ENCODE results near the gene ZNF316.
A peak's percentile ranks its signal among the peaks of the same experiment; 100 is the strongest.
"Not testable (repeated sequence)": the region's sequence is repeated elsewhere in the genome, so short reads cannot be mapped to it uniquely, and the experiment has no call there.

ZNF316 gene

DNA sequence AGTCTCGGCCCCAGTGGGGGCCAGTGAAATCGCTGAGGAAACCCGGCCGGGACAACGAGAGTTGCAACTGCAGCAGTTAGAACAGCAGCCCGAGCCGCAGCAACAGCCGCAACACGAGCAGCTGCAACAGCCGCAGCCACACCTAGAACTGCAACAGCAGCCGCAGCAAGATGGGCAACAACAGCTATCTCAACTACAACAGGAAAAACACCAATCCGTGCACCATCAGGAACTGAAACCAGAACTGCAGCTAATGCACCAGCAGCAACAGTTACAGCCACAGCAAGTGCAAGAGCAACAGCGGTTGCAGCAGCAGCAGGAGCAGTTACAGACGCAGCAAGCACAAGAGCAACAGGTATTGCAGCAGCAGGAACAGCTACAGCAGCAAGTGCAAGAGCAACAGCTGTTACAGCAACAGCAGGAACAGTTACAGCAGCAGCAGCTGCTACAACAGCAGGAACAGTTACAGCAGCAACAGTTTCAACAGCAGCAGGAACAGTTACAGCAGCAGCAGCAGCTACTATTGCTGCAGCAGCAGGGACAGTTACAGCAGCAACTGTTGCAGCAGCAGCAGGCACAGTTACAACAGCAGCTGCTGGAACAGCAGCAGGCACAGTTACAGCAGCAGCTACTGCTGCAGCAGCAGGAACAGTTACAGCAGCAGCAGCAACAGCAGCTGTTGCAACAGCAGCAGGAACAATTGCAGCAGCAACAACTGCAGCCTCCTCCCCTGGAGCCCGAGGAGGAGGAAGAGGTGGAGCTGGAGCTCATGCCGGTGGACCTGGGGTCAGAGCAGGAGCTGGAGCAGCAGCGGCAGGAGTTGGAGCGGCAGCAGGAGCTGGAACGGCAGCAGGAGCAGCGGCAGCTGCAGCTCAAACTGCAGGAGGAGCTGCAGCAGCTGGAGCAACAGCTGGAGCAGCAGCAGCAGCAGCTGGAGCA lies 15.7 kb upstream of the ZNF316 start:
- ATAC-seq: no peak

DNA sequence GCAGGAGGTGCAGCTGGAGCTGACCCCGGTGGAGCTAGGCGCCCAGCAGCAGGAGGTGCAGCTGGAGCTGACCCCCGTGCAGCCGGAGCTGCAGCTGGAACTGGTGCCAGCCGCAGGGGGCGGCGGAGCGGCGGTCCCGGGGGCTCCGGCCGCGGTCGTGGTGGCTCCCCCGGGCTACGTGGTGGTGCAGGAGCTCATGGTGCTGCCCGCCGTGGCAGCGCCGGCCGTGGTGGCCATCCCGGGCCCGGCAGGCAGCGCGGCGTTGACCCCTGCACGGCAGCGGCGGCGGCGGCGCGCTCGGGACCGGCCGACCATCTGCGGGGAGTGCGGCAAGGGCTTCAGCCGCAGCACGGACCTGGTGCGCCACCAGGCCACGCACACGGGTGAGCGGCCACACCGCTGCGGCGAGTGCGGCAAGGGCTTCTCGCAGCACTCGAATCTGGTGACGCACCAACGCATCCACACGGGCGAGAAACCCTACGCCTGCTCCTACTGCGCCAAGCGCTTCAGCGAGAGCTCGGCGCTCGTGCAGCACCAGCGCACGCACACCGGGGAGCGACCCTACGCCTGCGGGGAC lies 14.9 kb upstream of the ZNF316 start:
- no peak for ATAC-seq

DNA sequence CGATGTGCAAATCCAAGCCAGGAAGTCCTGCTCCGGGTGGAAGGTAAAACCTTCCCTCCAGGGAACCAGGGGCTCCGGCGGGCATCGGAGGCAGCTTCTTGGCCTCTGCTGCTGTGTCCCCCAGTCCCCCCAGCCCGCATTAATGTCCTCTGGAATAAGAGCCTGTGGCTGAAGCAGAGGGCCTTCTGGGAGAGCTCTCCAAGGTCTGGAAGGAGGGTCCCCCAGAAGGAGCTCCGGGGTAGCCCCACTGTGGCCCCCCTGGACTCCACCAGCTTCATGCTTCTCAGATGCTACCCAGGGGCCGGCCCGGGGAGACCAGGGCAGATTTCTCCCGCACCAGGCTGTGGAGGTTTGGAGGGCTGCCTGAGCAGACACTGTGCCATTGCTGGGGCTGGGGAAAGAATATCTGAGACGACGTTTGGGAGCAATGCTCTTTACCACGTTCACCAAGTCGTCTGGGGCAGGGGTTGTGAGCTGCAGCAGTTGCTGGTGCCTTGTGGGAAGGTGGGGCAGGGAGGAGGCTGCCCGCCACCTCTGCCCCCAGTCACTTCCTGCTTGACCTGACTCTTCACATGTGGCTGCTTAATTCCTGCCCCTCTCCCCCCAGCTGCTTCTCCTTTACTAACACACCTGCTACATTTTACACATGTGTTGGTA lies 13.4 kb upstream of the ZNF316 start:
- ATAC-seq: peak; percentile 71

DNA sequence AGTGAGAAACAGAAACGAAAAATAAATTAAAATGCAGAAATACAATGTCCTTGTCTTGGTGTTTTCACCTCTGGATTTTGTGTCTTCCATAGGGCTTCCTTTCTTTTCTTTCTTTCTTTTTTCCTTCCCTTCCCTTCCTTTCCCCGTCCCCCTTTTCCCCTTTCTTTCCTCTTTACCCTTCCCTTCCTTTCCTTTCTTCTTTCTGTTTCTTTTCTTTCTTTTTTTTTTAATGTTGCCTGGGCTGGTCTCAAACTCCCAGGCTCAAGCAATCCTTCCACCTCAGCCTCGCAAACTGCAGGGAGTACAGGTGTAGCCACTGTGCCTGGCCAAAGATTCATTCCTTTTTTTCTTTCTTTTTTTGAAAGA lies 12.9 kb upstream of the ZNF316 start:
- ATAC-seq: no peak

DNA sequence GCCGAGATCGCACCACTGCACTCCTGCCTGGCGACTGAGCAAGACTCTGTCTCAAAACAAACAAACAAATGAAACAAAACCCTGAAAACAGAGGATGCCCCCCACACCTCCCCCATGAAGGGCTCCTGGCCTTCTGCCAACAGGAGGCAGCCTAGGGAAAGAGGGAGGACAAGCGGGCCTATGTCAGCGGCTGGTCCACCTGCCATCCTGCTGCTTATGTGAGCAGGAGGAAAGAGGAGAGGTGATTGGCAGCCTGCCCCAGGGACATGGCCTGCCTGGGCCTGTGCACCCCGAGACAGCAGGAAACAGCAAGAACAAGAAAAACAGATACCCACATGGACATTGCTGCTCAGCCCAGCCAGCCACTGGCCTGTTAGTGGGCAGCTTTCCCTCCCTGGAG lies 9.1 kb upstream of the ZNF316 start:
- no peak for ATAC-seq

DNA sequence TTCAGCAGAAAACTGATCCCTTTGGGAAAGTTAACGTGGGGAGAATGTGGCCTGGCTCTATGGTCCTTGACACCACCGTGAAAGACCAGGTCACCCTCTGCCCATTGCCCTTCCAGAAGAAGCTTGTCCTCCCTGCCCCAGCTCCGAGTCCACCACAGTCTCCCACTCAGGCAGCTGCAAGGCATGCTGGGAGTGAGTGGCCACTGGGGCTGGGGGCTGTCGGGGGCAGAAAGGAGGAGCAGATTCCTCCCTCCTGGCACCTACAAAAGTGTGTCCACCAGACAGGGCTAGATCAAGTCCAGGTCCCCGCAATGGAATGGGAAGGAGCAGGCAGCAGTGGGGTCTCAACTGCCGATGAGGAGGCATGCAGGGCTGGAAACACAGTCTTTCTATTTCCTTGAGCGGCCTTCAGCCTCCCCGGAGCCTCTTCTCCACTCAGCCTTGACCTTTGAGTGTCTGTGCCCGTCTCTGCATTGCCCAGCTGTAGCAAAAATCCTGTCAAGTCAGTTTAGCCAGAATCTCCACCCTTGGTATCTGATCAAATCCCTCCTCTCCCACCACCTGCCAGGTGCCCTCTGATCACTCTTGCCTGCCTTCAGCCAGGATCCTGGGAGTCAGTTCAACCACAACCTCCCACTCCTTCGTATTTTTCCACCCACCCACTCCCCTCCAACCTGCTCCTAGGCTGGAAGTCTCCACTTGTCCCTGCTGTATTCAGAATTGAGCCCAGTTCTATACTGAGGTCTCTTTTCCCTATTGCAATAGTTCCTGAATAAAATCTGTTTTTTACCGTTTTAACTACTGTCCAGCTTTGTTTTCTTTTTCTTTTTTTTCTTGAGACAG lies 6.9 kb upstream of the ZNF316 start:
- no peak for ATAC-seq

DNA sequence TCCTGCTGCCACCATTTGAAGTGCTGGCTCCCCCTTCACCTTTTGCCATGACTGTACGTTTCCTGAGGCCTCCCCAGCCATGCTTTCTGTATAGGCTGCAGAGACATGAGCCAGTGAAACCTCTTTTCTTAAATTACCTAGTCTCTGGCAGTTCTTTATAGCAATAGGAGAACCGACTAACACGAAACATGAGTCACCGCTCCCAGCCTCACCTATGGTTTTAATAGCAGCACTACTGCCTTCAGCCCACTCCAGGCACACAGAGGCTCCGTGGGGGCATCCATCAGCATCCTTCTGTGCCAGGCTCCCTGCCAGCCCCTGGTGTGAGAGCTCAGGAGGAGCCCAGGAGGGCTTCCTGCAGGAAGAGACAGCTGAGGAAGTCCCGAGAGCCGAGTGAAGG lies 5.5 kb upstream of the ZNF316 start:
- no peak for ATAC-seq

DNA sequence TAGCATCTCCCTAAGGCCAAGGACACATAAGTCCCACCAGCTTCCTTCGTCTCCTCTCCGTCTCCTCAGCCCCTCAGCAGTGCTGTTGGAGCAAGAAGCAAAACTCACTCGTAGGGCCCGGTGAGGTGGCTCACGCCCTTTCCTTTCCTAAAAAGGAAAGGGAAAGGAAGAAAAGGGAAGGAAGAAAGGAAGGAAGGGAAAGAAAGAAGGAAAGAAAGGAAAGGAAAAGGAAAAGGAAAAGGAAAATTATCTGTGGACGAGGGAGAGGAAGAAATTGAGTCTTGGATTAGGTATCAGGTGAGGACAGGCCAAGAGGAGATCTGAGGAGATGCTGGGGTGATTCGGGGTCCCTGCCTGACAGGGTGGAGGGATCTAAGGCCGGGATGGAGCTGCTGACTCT lies 3.1 kb upstream of the ZNF316 start:
- no peak for ATAC-seq

DNA sequence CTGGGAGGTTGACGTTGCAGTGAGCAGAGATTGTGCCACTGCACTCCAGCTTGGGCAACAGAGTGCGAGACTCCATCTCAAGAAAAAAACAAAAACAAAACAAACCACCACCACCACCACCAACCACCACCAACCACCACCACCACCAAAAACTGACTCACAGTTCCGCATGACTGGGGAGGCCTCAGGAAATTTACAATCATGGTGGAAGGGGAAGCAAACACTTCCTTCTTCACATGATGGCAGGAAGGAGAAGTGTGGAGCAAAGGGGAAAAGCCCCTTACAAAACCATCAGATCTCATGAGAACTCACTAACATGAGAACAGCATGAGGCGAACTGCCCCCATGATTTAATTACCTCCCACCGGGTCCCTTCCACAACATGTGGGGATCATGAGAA lies 2.1 kb upstream of the ZNF316 start:
- ATAC-seq: not testable (repeated sequence)

DNA sequence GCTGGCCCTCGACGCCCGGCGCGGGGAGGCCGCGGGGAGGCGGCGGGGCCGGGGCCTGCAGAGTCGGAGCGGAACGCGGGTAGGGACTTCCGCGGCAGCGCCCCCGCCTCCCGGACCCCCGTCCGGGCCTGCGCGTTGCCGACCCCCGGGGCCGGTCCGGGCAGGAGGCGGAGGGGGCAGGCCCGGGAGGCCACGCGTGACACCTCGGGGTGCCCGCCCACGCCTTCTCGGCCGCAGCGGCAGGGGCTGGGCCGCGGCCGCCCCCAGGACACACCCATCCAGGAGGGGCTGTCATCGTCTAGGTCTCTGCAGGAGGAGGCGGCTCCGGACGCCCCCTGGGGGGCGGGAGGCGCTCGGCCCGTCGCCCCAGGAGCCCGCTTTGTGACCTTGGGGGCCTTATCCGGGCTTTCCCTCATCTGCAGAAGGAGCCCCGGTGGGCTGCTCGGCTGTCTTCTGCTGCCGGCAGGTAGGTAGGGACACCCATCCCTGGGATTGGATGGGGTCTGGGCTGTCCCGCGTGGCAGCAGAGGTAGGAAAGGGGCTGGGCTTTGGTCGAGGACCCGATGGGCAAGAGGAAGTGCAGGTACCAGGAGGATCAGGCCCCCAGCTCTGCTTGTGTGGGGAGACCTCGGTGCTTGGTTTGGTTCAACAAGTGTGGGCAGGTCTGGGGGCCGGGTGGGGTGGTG lies 569 bp downstream of the ZNF316 start:
- peak; percentile 74 to 79 for ATAC-seq

DNA sequence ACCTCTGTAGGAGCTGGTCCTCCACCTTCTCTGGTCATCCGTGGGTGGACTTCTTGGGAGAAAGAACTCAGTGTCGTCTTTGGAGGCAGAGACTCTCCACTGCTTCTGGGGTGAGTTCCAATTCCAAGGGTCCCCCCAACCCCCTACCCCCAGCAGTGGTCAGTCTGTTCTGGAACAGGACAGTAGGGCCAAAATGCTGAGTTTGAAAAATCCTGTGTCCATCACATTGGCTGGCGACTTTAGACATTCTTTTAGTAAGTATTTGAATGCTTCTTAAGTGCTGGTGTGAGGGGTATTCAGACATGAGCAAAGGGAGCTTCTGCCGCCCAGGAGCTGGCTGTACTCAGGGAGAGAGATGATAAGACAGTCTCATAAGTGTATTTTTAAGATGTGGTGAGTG lies 1.9 kb downstream of the ZNF316 start:
- no peak for ATAC-seq

DNA sequence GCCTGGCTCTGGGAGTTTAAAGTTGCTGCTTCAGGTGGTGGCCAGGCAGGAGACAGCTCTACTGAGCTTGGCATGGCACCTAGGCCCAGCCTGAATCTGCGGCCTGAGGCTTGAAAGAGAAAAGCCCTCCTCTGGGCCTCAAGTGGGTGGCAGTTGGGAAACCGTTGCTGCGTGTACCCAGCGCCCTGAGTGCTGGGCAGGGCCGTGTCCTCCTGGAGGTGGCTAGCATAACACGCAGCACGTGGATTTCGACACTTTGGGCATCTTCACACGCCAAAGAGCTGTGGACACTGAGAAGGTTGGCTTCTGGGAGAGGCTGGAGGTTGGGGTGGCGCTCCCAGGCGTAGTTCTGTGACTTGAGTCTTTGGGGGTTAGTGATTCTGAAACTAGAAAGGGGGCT lies 2.5 kb downstream of the ZNF316 start:
- ATAC-seq: no peak

DNA sequence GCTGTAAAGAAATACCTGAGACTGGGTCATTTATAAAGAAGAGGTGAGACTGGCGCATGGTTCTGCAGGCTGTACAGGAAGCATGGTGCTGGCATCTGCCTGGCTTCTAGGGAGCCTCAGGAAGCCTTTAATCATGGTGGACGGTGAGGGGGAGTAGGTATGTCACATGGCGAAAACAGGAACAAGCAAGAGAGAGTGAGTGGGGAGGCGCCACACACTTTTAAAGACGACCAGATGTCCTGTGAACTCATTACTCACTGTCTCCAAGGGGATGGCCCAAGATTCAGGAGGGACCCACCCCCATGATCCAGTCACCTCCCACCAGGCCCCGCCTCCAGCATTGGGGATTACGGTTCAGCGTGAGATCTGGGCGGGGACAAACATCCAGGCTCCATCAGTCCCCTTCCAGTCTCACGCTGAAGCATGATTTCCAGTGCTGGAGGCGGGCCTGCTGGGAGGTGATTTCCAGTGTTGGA lies 3.2 kb downstream of the ZNF316 start:
- ATAC-seq: peak in 1 of 2 donors; percentile 6

DNA sequence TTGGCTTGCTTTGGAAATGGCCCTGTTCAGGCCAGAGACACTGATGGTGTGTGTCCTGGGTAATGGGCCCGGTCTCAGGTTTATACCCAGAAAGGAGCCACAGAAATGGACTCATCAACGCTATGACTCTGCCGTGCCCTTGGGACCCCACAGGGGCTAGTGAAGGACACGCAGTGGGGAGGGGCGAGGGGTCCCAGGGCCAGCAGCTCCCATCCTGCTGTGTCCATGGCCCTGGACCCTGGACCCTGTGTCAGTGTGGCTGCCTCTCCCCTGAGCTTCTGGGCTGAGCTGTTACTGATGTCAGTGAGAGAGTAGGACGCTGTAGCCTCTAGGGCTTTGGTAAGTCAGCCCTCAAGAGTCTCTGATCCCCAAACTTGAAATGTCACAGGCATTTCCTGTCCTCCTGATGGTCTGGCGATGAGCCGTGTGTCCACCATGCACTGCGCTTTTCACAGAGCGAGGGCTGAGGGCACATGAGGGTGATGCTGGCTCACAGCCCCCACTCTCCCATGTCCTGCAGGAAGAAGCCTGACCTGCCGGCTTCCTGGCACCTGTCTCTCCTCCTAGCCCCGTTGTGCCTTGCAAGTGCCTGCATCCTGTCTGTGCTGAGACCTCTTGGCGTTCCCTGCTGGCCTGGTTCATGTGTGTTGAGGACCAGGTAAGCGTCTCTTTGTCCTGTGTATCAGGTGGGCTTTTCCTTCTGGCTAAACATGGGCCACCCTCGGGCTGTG lies 4.4 kb downstream of the ZNF316 start:
- ATAC-seq: no peak

DNA sequence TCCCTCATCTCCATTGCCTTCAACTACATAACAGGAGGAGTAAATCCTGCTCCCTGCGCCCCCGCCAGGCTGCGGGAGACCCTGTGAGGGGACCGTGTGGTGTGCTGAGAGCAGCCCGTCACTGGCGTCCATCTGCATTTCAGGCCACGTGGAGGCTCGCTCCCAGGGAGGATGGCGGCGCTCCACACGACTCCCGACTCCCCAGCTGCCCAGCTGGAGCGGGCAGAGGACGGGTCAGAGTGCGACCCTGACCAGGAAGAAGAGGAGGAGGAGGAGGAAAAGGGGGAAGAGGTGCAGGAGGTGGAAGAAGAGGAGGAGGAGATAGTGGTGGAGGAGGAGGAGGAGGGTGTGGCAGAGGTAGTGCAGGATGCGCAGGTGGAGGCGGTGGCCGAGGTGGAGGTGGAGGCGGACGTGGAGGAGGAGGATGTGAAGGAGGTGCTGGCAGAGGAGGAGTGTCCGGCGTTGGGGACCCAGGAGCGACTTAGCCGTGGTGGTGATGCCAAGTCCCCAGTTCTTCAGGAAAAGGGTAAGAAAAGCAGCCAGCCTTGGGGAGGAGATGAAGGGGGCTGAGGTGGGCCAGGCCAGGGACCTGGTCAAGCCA lies 5.2 kb downstream of the ZNF316 start:
- ATAC-seq: no peak

DNA sequence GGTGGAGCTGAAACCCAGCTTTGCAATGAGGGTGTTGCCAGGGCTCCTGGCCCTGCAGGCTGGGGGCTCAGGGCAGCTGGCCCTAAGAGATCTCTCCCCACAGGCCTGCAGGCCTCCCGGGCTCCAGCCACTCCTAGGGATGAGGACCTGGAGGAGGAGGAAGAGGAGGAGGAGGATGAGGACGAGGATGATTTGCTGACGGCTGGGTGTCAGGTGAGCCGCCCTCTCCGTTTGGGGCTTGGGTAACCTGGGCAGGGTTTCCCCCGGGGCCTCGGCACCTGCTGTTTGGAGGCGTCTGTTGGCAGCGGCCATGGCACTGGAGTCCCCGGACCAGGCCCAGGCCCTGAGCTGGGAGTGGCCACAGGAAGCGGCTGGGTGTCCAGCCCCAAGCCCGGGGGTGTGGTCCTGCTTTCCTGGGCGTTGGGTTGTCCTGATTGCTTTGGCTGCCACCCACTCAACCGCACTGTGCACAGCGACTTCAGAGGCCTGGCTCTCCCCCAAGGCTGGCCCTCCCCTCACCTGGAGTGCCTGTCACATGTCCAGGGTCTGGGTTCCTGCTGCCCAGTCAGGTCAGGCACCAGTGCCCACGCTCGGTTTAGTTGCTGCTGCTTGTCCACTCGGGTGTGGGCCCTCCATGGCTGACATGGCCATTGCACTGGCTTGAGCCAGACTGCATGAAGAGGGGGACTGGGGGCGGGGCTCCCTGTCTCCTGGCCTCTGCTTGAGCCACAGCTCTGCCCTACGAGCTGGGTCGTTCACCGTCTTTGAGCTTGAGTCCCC lies 5.9 kb downstream of the ZNF316 start:
- no peak for ATAC-seq

DNA sequence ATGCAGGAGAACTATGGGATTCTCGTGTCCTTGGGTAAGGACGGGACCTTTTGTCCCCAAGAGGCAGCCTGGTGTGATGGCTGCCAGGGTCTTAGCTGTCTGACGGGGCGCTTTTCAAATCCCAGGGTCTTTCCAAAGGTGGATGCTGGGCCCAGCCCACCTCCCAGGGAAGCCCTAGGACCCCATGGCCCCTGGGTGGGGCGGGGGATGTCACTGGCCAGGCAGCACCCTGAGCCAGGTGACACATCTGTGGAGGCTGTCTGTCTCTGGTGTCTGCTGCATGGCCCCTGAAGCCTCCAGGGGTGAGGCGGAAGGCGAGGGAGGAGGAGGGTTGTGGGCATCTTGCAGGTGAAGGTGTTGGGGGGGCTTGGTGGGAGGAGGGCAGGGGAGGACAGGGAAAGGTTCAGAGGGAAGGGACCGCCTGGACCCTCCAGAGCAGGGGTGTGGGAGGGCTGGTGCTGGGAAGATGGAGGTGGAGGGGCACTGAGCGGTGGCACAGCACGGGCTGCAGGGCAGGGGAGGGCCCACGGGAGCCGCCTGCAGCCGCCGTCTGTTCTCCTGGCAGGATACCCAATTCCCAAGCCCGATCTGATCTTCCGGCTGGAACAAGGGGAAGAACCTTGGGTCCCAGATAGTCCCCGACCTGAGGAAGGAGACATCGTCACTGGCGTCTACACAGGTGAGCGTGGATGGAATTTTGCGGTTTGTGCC lies 7.0 kb downstream of the ZNF316 start:
- ATAC-seq: no peak

DNA sequence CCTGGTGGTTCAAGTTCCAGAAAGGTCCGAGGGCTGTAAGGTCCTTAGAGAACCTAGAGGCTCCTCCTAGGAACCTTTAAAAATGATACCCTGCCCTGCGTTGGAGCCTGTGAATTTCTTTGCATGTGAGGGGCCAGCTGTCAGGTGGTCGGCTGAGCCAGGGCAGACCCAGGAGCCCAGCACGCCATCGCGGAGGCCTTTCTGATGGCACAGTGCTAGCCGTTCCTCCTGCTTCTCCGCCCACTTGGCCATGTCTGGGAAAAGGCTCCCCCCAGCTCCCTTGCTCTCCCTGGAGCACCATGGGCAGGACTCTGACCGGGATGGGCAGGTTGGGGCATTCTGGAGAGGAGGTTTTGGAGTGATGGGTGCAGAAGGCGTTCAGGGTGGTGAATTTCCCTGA lies 7.6 kb downstream of the ZNF316 start:
- no peak for ATAC-seq

DNA sequence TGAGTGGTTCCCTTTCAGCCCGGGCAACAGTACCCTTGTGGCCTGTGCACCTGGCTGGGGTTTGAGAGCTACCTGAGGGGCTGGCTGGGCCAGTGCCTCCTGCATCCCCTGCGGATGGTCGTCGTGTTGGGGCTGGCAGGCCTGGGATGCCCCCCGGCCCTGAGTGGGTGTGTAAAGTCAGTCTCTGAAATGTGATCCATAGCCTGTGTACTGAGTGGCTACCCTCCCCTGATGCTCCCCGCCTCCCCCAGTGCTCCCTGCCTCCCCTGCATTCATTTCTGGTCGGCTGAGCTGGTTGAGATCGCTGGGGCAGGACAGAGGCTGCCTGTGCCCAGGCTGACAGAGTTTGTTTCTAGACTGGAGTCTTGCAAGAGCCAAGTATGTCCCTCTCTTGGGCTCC lies 9.3 kb downstream of the ZNF316 start:
- no peak for ATAC-seq

DNA sequence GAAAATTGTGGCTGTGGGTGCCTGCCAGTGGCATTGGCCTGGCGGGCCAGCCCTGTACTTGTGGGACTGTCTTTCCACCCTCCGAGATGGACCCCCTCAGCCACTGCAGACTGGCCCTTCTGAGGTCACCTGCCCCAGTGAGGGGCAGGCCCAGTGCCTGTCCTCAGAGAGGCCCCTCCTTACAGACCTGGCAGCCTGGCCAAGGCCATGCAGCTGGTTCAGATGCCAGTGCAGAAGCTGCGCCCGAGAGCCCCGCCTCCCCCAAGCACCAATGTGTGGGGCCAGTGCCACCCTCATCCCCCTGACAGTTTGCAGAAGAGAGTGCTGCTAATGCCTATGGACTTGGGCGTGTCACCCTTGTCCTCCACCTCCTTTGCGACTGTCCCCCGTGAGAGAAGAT lies 10.0 kb downstream of the ZNF316 start:
- no peak for ATAC-seq

Data from activated CD4-positive, CD25-positive, alpha-beta regulatory T cell treated with anti-CD3 and anti-CD28 coated beads, Interleukin-2, amount 50 U/mL, for 24 hours (primary cell).